Stimulated activated CD8-positive, alpha-beta memory T cell treated with anti-CD3 and anti-CD28 coated beads, Interleukin-2, amount 100 ng/mL, for 1 hour (primary cell): ENCODE data around the gene LTK.

ENCODE experiments used
- DNase-seq, 2 donors: peaks; one replicate each; pipeline ENCODE4 v3.0.0-alpha.2; 2020; ENCODE audit warnings: low read depth in 2 of 2

LTK gene

DNA sequence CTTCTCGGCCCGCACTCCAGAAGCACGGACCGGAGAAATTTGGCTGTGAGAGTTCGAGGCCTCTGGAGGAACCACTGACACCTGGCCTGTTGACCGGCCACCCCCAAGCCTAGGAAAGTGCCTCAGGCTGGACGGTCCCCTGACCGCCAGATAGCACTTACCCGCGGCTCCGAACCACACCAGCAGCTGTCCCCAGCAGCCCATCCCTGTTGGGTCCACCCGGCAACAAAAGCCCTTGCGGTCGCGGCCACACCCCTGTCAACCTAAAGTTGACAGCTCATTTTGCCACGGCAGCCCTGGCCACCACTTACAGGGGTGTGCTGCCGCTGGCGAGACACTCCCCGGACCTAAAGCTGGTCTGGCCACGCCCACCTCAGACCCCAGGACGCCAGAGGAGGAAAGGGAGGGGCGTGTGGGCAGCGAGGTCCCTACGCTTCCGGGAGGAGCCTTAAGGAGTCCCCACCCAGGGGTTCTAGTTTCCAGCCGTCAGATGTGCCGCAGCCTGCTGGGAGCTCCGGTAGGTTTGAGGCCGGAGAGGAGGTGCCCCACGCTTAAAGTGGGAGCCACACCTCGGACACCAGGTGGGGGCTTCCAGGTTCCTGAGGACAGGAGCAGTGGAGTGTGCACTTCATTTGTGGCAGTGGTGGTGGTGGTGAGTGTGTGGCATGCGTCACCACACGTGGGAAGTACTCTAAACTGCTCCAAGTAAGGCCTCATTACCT, at the start of gene LTK:
LTK (minus strand) TSS at position 322 of the 722 bp plus-strand sequence; CDS start at position 204, 118 bp downstream.
- DNase-seq: no peak

DNA sequence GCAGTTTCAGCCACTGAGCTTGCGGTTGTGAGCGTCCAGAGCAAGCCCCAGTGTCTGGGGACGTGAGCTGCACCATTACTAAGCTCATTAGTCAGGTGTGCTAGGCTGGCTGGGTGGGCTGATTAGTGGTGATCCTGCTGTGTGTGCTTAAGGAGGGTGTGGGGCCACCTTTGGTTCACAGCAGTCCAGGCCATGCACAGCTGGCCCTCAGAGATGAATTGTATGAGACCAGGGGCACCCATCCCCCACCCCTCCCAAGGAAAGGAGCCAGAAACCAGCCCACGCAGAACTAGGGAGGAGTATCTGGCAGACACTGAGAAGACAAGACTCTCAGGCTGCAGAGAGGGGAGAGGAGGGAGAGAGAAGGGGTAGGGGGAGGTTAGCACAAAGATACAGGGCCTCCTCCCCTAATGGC, 49.2 kb upstream of the LTK start:
- DNase-seq: no peak

DNA sequence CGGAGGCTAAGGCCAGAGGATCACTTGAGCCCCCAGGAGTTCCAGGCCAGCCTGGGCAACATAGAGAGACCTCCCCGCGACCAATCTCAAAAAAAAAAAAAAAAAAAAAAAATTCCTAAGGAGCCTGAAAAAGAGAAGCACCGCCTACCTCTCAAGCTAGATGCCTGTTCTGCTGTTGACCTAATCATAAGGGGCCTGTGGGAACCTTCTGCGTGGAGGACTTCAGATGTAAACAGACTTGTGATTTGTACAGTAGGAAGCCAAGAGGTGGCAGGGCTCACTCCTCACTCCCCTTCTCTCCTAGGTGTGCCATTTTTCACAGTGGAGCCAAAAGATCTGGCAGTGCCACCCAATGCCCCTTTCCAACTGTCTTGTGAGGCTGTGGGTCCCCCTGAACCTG, 48.6 kb upstream of the LTK start:
- no peak for DNase-seq

DNA sequence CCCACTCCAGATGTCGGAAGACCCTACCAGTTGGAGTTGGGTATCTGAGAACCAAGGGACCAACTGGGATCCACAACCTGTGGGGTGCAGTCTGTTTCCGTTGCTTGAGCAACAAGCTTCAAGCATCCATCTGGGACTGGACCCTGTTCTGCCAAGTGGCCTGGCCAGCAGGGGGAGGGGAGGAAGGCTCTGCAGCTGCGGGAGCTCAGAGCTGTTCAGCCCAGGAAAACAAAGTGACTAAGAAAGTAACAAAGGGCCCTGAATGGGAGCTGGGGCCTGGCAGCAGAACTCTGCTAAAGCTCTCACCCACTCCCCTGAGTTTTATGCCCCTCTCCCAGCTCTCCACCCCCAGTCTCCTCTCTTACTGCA, 48.1 kb upstream of the LTK start:
- no peak for DNase-seq

- DNase-seq: no peak
Measured at GRCh38 chr15:41561104-41561776, 47.6 kb upstream of the LTK start.

- DNase-seq: no peak
Measured at GRCh38 chr15:41560572-41560874, 46.9 kb upstream of the LTK start.

- no peak for DNase-seq
Measured at GRCh38 chr15:41559239-41559782, 45.7 kb upstream of the LTK start.

DNA sequence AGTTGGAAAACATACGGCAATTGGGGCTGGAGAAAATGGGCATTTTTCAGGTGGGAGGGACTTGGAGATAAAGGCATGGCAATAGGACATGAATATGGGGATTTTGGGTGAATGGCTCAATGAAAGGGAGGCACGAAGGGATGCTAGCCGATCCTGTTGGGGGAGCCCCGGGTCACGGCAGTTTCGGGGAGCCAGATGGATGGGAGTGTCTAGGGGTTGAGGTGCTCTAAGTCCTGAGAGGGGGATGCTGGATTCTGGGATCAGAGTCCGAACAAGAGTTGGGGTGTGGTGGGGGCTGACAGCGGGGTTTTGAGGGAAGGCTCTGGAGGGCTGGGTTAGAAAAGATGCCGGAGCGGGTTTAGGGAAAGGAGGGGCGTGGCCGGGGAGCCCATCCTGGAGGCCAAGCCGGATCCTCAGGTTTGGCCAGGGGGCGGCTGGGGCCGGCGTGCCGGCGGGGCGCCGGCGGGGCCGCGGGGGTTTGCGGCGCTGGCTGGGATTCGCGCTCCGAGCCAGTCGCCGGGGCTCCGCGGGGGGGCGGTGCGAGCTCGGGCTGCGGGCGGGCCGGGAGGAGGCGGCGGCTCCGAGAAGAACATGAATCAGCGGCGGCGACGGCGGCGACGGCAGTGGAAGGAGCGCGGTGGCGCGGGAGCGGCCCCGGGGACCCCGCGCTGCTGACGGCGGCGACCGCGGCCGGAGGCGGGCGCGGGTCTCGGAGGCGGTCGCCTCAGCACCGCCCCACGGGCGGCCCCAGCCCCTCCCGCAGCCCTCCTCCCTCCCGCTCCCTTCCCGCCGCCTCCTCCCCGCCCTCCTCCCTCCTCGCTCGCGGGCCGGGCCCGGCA, 45.0 kb upstream of the LTK start, which contains the start of gene TYRO3:
TYRO3 (plus strand) TSS at position 813 of the 839 bp plus-strand sequence. CDS start 46 bp downstream, outside the sequence.
- DNase-seq: peak; percentile 29 to 56

DNA sequence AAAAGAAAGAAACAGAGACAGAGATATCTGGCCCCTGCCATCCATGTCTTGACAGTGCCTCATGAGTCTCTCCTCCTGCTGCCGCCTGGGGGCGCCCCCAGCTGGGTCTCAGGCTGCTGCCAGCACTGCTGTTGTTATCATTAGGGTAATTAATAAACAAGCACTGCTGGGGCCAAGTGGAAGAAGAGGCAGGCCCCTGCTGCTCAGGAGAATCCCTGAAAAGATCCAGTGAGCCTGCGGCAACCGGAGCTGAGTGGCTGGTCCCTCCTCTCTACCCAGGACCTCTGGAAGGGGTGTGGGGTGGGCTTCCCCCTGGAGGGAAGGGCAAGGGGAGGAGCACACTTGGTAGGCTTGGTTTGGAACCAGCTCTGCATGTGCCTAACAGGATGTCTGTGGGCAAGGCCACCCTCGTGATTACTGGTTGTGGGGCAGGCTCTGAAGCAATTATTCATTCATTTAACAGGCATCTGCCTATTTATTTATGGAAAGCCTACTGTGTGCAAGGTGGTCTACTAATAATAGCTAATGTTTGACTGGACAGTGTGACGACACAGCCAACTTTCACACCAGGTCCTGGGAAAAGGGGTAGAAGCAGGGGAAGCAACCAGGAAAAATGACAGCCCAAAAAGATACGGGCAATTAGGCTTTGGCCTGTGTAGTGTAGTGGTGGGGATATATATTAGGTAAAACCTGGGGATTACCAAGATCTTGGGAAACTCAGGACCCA, 44.2 kb upstream of the LTK start:
- peak; percentile 38 to 61 for DNase-seq

GRCh38 chr15:41556677-41557076, 43.0 kb upstream of the LTK start:
- DNase-seq: no peak

DNA sequence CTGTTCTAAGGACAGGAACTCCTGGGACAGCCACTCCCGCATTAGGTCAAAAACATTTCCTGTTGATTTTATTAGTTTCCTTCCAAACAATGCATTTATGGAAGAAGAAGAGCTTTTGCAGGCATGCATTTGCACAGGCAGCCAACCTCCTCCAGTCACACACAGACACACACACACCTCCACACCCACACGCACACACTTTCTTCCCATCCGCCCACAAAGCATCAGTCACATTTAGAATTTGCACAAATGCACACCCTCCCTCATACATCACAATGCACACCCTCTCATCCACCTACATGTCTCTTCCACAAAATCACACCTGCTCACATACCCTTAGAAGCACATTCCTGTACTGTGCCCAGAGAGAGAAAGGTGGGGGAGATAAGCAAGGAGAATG, 41.3 kb upstream of the LTK start:
- no peak for DNase-seq

DNA sequence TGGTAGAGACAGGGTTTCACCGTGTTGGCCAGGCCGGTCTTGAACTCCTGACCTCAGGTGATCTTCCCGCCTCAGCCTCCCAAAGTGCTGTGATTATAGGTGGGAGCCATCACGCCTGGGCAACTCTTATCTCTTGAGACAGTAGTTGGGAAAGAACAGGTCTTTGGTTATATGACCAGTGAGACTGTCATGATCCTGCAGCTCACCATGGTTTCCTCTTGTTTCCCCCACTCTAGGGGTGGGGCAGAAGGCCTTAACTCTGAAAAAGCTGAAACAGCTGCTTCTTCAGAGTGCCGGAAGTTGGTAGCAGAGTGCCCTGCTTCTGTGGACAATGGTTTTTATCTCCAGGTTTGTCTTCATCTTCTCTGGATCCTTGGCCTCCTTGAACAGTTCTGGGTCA, 40.7 kb upstream of the LTK start:
- no peak for DNase-seq

GRCh38 chr15:41553731-41554130, 40.1 kb upstream of the LTK start:
- no peak for DNase-seq

- DNase-seq: no peak
Measured at GRCh38 chr15:41550066-41550775, 36.6 kb upstream of the LTK start.

GRCh38 chr15:41546851-41547786, 33.5 kb upstream of the LTK start:
- DNase-seq: no peak

GRCh38 chr15:41545218-41545617, 31.6 kb upstream of the LTK start:
- DNase-seq: no peak

GRCh38 chr15:41544650-41545015, 31.0 kb upstream of the LTK start:
- no peak for DNase-seq

DNA sequence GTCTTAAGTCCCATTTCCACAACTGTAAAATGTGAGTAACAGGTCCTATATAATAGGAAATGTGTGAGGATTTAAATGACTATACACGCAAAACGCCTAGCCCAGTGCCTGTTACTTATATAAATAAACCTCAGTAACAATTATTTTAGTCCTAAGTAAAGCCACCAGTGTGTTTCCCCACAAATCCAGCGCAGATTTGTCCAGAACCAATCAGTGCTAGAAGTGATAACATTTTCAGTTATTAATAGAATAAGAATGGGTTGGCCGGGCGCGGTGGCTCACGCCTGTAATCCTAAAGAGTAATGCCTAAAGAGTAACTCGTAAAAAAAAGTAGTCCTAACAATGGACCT, 29.9 kb upstream of the LTK start:
- no peak for DNase-seq

DNA sequence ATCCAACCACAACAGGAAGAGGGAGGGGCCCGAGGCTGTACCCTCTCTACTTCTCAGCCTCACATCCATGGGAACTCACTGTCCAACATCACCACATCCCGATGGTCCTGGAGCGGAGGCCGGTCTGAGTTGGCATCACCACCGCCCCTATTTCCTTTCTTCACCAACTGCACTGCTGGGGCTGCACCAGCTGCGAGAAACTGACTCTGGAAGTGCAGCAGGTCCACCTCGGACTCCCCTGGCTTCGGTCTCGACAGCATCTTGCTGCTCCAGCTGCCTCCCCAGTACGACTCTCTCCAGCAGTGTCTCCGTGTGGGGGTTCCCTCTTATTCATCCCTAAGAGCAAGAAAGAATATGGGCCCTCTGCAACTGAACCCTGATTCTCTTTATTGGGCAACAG, 23.2 kb upstream of the LTK start:
- DNase-seq: no peak

- no peak for DNase-seq
Measured at GRCh38 chr15:41535544-41535943, 21.9 kb upstream of the LTK start.
